Sigmoid colon (tissue), 7 donors: ENCODE results near the gene ZNF445. TPM values are rescaled to one million over a fixed set of nuclear protein-coding genes. Genes with fewer than 3 reads are reported as not detected.

ENCODE experiments used
- DNase-seq: peaks from one replicate; pipeline ENCODE4 v3.0.0-alpha.2; 2019
- H3K27ac ChIP-seq, 4 donors: fragments of 200-600 bp; sonication (generic); one replicate each; pipeline ENCODE4 v1.5.1; 2016 to 2019; ENCODE audit warnings: mild to moderate bottlenecking in 1 of 4
- H3K27me3 ChIP-seq, 3 donors: fragments of 200-600 bp; sonication (generic); one replicate each; pipeline ENCODE4 v1.5.1; 2019; ENCODE audit warnings: mild to moderate bottlenecking in 1 of 3
- H3K36me3 ChIP-seq, 4 donors: fragments of 200-600 bp; sonication (generic); one replicate each; pipeline ENCODE4 v1.5.1; 2016 to 2019
- H3K4me1 ChIP-seq, 4 donors: fragments of 200-600 bp; sonication (generic); one replicate each; pipeline ENCODE4 v1.5.1; 2017 to 2019
- H3K4me3 ChIP-seq, 4 donors: fragments of 200-600 bp; sonication (generic); one replicate each; pipeline ENCODE4 v1.5.1; 2017 to 2019; ENCODE audit warnings: mild to moderate bottlenecking in 2 of 4, moderate library complexity in 1 of 4
- H3K9me3 ChIP-seq, 4 donors: fragments of 200-600 bp in 3 of 4; sonication (generic) in 3 of 4; one replicate each; pipeline versions ENCODE4 v1.5.1 to v1.6.1; 2013 to 2019
- EP300 ChIP-seq, 4 donors: sonication (generic); formaldehyde crosslinking; IDR thresholded peaks; one replicate each; pipeline ENCODE4 v1.6.1; 2017; ENCODE audit warnings: antibody characterized with exemption in 4 of 4
- POLR2A ChIP-seq, 2 donors: fragments of 450-650 bp; IDR thresholded peaks; one replicate each; pipeline ENCODE4 v1.6.1; 2016; ENCODE audit warnings: antibody characterized with exemption in 2 of 2, mild to moderate bottlenecking in 2 of 2, moderate library complexity in 2 of 2
- POLR2AphosphoS5 ChIP-seq, 4 donors: sonication (generic); formaldehyde crosslinking; IDR thresholded peaks; one replicate each; pipeline ENCODE4 v1.6.1; 2017; ENCODE audit warnings: antibody characterized with exemption in 4 of 4
- WGBS, 2 donors: extraction: QIAGEN DNeasy Blood & Tissue Kit; methylation state at CpG; one replicate each; pipeline ENCODE4 v1.1.7; 2013; 5-methylcytosine and 5-hydroxymethylcytosine counted together
- intact Hi-C: fragments of 100-400 bp; cut with DNase I; formaldehyde crosslinking; loops from one replicate; pipeline ENCODE4 v1.15.1; 2023
- polyA plus RNA-seq, 3 donors: library from polyadenylated mRNA; stranded (reverse); fragments of 200-250 nt; gene quantifications; one replicate each; pipeline ENCODE4 v1.2.3, GENCODE V29; 2013
- total RNA-seq, 4 donors: library from RNA; depleted of rRNA; stranded (reverse); fragments of >200 nt; gene quantifications; one replicate each; pipeline ENCODE4 v1.1.0, GENCODE V29; 2016
- TF ChIP-seq, protein P1 (sequence below), 4 experiments: fragments of 450-650 bp in 3 of 4; fragments of 200-600 bp in 1 of 4; IDR thresholded peaks; one replicate each; pipeline ENCODE4 v1.5.1; 2016 to 2019; ENCODE audit warnings: antibody characterized with exemption in 4 of 4, mild to moderate bottlenecking in 3 of 4, moderate library complexity in 2 of 4
- donor health status: healthy with polysubstance abuse.
- donor health status: Bipolar disorder and iron deficiency.
- donor health status: healthy.

ZNF445 gene
- total and polyA plus RNA-seq, 7 donors = 1.2 to 13.3 (median 7.1) TPM

DNA sequence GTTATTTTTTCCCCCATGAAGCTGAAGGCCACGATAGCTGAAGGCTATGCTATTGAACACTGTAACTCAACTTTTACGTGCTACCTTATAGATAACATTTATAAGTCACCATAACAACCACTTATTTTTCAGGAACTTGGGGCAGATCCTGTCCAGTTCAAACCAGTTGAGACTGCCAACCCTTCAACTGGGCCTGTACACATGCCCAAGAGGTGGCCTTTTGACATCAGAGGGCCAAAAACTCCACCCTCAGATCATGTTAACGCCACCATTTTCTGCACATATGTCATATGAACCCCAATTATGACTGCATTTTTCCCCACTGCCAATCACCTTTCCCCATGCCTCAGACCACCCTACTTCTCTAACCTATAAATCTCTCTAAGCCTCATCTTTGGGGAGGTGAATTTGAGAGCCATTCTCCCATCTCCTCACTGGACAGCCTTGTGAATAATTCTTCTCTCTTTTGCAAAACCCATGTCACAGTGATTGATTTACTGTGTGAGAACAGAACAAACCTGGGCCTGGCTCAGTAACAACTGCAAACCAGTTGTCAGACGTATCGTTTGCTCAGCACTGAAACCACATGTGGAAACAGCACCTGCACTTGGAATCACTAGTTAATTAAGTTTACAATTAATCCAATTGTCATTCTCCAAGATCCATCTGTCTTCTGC is 42.5 kb downstream of the ZNF445 start:
- WGBS, 2 donors = 86 to 87% methylated on average over 5 of the region's 5 CpGs
- TF ChIP-seq EP300 (IDR thresholded peaks at IDR 0.05) = no peak
- TF ChIP-seq POLR2AphosphoS5 (IDR thresholded peaks at IDR 0.05) = no peak
- no peak for TF ChIP-seq POLR2A (IDR thresholded peaks at IDR 0.05)
- TF ChIP-seq, protein P1, sequence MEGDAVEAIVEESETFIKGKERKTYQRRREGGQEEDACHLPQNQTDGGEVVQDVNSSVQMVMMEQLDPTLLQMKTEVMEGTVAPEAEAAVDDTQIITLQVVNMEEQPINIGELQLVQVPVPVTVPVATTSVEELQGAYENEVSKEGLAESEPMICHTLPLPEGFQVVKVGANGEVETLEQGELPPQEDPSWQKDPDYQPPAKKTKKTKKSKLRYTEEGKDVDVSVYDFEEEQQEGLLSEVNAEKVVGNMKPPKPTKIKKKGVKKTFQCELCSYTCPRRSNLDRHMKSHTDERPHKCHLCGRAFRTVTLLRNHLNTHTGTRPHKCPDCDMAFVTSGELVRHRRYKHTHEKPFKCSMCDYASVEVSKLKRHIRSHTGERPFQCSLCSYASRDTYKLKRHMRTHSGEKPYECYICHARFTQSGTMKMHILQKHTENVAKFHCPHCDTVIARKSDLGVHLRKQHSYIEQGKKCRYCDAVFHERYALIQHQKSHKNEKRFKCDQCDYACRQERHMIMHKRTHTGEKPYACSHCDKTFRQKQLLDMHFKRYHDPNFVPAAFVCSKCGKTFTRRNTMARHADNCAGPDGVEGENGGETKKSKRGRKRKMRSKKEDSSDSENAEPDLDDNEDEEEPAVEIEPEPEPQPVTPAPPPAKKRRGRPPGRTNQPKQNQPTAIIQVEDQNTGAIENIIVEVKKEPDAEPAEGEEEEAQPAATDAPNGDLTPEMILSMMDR (IDR thresholded peaks at IDR 0.05) = no peak
- H3K27me3 ChIP-seq = no peaks in the 10 kb centered on the region
- H3K36me3 ChIP-seq = no peaks in the 10 kb centered on the region
- peaks cover 0 to 11% (median 11%) of the 10 kb centered on the region in 4 donors for H3K4me1 ChIP-seq
- DNase-seq = peak; percentile 21
- intact Hi-C loops = loop anchor here (5.0 kb wide), 1 partner anchor 98 kb away; the partner anchor contains the start of gene TCAIM
- H3K4me3 ChIP-seq = no peak overlapping the region
- H3K27ac ChIP-seq = no peak overlapping the region
- H3K9me3 ChIP-seq = no peaks in the 10 kb centered on the region

DNA sequence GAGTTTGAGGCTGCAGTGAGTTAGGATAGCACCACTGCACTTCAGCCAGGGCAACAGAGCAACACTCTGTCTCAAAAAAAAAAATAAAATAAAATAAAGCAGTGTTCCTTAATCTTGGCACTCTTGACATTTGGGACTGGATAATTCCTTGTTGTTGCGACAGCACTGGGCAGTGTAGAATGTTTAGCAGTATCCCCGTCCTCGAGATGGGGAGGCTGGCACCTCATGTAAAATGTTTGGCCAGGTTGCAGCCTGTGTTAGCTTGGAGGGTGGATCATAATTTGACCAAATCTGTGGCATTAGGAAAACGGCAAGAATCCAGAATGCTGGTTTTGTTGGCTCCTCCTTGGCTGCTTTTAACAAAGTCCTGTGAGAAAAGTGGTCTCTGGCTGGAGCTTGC is 47.0 kb downstream of the ZNF445 start:
- no peaks in the 10 kb centered on the region for H3K4me1 ChIP-seq
- no peak overlapping the region for H3K27ac ChIP-seq
- intact Hi-C loops = no loop called here
- no peaks in the 10 kb centered on the region for H3K36me3 ChIP-seq
- H3K27me3 ChIP-seq = no peaks in the 10 kb centered on the region
- no peak for DNase-seq
- 78 to 85% methylated on average over 4 of the region's 4 CpGs for WGBS, 2 donors
- no peak overlapping the region for H3K4me3 ChIP-seq
- H3K9me3 ChIP-seq = no peaks in the 10 kb centered on the region
- no peak for TF ChIP-seq POLR2A (IDR thresholded peaks at IDR 0.05)
- TF ChIP-seq, protein P1 (IDR thresholded peaks at IDR 0.05) = no peak
- TF ChIP-seq POLR2AphosphoS5 (IDR thresholded peaks at IDR 0.05) = no peak
- no peak for TF ChIP-seq EP300 (IDR thresholded peaks at IDR 0.05)

DNA sequence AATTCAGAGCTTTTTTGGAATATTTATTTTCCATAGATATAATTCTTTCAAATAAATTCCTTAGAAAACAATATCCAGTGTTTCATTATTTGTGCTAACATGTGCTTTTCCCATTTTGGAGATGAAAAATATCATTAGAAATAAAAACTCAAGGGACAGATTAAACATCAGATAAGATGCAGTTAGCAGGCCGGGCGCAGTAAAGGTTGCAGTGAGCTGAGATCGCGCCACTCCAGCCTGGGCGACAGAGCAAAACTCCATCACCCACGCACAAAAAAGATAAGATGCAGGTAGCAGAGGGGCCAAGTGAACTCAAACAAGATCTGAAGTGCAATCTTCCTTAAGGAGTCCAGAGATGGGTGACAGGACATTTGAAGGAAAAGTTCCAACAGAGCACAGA is 48.0 kb downstream of the ZNF445 start:
- Histone ChIP-seq H3K36me3 (no peaks in the 10 kb centered on the region), H3K27me3 (no peaks in the 10 kb centered on the region), H3K9me3 (no peaks in the 10 kb centered on the region), H3K4me3 (no peak overlapping the region), H3K4me1 (no peaks in the 10 kb centered on the region), H3K27ac (no peak overlapping the region)
- WGBS, 2 donors = 94 to 95% methylated on average over 6 of the region's 6 CpGs
- intact Hi-C loops = no loop called here
- DNase-seq = no peak
- TF ChIP-seq, protein P1 (IDR thresholded peaks at IDR 0.05) = no peak
- no peak for TF ChIP-seq POLR2AphosphoS5 (IDR thresholded peaks at IDR 0.05)
- no peak for TF ChIP-seq POLR2A (IDR thresholded peaks at IDR 0.05)
- no peak for TF ChIP-seq EP300 (IDR thresholded peaks at IDR 0.05)

DNA sequence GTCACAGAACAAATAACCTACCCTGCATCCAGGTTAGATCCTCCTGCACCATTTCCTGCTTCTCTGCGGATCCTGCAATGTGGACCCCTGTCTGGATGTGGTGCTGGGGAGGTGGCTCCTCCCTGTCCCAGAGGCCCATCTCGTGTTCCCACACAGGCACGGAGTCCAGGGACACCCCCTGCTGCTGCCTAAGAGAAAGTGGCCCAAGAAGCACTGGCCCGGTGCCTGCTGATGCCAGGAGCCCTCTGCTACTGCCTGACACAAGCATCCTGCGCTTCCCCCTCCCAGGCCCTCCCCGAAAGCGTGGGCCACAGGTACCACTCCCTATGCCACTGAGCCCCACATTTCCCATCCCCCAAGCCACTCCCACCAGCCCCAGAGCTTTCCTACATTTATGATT is 48.6 kb downstream of the ZNF445 start:
- no peaks in the 10 kb centered on the region for H3K27me3 ChIP-seq
- no peaks in the 10 kb centered on the region for H3K36me3 ChIP-seq
- TF ChIP-seq EP300 (IDR thresholded peaks at IDR 0.05) = no peak
- TF ChIP-seq, protein P1 (IDR thresholded peaks at IDR 0.05) = no peak
- TF ChIP-seq POLR2AphosphoS5 (IDR thresholded peaks at IDR 0.05) = no peak
- TF ChIP-seq POLR2A (IDR thresholded peaks at IDR 0.05) = no peak
- H3K27ac ChIP-seq = no peak overlapping the region
- 78 to 84% methylated on average over 7 of the region's 7 CpGs for WGBS, 2 donors
- no peaks in the 10 kb centered on the region for H3K4me1 ChIP-seq
- intact Hi-C loops = no loop called here
- no peak overlapping the region for H3K4me3 ChIP-seq
- H3K9me3 ChIP-seq = no peaks in the 10 kb centered on the region
- DNase-seq = no peak

DNA sequence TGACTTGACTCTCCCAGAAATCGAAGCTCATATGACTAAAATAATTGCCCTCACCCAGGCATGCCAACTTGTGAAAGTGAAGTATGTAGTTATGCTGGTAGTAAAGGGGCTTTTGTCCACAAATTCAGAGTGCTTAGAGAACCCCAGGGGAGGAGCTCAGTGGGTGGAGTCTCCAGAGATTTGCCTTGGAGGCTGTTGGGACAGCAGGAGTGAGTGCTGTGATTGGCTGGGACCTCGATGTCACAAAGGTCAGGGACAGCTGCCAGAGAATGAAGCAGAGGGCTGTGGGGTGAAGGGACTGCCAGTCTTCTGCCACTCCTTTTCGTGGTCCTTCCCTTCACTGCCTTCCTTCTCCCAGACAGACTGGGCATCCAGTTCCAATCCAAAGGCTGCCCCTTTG is 49.8 kb downstream of the ZNF445 start:
- whole genome bisulfite sequencing, 2 donors = 85 to 87% methylated on average over 3 of the region's 3 CpGs
- Histone ChIP-seq H3K4me1 (no peaks in the 10 kb centered on the region), H3K4me3 (no peak overlapping the region), H3K27ac (no peak overlapping the region), H3K36me3 (no peaks in the 10 kb centered on the region), H3K27me3 (no peaks in the 10 kb centered on the region), H3K9me3 (no peaks in the 10 kb centered on the region)
- intact Hi-C loops = no loop called here
- no peak for DNase-seq
- TF ChIP-seq EP300 (IDR thresholded peaks at IDR 0.05) (no peak), POLR2A (IDR thresholded peaks at IDR 0.05) (no peak), POLR2AphosphoS5 (IDR thresholded peaks at IDR 0.05) (no peak)
- TF ChIP-seq, protein P1 (IDR thresholded peaks at IDR 0.05) = no peak
